Smooth muscle cell of bladder (primary cell): ENCODE results near the gene SLC25A21. TPM values are rescaled to one million over a fixed set of nuclear protein-coding genes. Genes with fewer than 3 reads are reported as not detected.

ENCODE experiments used
- total RNA-seq: library from RNA; depleted of rRNA; stranded (reverse); fragments of >200 nt; gene quantifications from 2 replicates; pipeline ENCODE4 v1.2.3, GENCODE V29; 2014

The SLC25A21 gene
- 0.57 and 1.2 TPM in 2 replicates for total RNA-seq

DNA sequence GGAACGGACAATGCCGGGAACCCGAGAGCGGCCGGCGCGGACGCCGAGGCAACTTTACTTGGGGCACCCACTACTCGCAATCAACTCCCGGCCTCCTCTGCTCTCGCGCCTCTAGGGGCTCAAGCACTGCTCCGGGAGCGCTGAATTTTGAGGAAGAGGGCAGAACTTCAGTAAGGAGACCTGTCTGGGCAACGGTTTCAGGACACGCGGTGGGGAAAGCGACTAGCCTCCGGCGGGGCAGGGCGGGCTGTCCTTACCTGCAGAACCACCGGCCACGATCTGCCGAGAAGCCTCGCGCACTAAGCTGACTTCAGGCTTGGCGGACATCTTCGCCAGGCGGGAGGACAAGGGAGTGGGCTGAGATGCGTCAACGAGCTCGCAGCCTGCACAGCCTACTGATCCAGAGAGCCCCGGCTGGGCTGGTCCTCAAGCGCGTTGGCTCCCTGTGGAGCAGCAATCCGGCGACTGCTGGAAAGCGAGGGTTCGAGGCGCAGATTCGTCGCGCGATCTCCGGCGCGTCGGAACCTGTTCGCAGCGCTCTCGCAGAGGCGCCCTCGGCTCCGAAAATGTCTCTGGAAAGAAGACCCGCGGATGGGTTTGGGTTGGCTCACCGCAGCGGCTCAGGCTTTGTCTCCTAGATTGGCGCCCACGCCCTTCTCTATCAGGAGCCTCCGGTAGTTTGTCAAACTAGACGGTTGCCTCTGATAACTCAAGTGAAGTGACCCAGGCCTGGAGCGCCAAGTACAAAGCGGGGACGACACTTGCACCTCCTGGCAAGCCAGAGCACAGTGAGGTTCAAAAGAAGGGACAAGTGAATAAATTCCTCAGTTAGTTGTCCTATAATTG lies at the start of gene SLC25A21:
SLC25A21 (minus strand) TSS at position 583 of the 846 bp plus-strand sequence.

DNA sequence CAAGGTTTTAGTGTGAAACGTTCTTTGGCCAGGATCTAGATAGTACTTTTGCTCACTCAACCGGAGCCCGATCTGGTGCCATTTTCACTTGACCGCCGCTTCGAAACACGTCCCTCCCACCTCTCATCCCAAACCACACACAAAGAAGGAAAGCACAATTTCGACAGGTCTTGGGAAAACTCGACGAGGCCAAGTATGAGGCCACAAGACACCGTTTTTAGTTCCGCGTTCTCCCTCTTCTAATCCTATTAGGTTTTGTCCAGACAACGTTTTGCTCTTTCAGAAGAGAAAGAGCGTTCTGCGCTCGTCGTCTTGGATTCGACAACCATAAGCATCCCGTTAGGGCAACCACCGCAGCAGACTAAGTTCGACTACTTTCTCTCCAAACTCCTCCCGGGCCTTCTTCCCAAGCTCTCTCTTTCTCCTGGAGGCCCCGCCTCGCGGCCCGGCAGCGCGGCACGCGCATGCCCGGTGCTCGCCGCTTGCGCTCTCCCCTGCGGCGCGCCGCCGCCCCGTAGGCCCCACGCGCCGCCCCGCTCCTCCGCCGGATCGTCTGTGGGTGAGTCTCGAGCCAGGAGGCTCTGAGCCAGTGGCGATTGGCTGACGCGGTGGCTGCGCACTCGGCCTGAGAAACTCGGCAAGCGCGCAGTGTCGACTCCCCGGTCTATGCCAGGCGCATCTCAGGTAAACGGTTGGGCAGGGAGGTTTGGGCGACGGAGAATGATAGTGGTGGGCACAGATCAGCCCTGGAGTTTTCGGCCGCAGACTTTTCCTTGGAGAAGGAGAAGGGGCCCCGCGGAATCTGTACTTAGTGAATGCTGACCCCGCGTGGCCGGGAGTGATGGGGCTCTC lies 25.2 kb upstream of the SLC25A21 start, which contains the start of gene MIPOL1:
MIPOL1 (plus strand) TSS at position 517 of the 852 bp plus-strand sequence. CDS start 49,952 bp downstream, outside the sequence.

DNA sequence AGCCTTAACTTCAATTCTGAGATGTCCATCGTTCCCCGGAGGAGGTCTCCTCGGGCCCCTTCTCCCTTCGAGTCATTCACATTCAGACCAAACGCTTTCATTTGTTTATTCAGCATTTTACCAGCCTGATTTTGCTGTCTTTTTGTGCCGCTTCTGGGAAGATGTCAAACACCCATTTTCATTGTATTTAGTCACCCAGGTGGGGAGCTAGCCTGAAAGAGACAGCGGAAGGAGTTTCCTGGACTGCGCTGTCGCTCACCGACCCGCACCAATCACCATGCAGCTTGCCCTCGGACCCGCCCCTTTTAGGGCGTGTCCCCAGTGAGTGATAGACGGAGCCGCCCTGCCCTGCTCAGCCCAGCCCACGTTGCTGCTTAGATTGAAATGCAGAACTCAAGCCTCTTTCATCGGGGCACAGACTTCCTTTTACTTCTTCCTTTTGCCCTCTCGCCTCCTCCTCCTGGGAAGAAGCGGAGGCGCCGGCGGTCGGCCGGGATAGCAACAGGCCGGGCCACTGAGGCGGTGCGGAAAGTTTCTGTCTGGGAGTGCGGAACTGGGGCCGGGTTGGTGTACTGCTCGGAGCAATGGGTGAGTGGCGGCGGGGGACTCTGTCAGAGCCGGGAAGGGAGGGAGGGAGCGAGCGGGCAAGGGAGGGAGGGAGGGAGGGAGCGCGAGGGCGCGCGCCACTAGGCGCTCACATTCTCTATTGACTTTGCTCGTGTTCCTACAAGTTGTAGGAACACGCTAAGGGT lies 510.7 kb downstream of the SLC25A21 start, which contains the start of gene PAX9:
PAX9 (plus strand) TSS at position 355 of the 752 bp plus-strand sequence; CDS start at position 585, 230 bp downstream.

Other genes with a start within 250 kb of the SLC25A21 start
- 8.0 and 10.4 TPM in 2 replicates for gene MIPOL1, start 25.3 kb upstream of the SLC25A21 start, total RNA-seq